Suppressor macrophage treated with lipopolysaccharide for 1 hour (primary cell): ENCODE results near the gene RNF217.
"Not testable (repeated sequence)": the region's sequence is repeated elsewhere in the genome, so short reads cannot be mapped to it uniquely, and the experiment has no call there.

Experiments
- DNase-seq, 3 donors: peaks; one replicate each; pipeline ENCODE4 v3.0.0-alpha.2; 2020 to 2022

Gene RNF217

DNA sequence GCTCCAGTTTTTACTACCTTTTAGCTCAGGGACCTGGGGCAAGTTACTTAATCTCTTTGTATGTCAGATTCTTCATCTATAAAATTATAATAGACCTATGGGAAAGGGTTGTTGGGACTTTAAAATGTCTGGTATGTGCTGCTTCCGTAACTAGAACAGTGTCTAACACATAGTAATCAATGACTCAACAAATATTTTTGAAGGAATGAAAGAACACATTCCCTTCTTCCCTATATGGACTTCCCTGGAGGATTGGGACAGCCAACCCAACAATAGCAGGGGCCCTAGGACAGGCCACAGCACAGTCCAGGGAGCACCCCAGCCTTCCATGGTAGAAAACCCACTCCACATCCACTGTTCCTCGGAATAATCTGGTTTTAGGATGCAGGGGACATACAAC lies 140.7 kb downstream of the RNF217 start:
- DNase-seq = no peak

GRCh38 chr6:125104425-125104824 lies 142.2 kb downstream of the RNF217 start:
- DNase-seq = no peak

GRCh38 chr6:125107048-125107447 lies 144.8 kb downstream of the RNF217 start:
- no peak for DNase-seq

GRCh38 chr6:125107896-125108295 lies 145.7 kb downstream of the RNF217 start:
- DNase-seq = peak in 1 of 3 donors; percentile 41

- no peak for DNase-seq
Observed at GRCh38 chr6:125110056-125110455, 147.8 kb downstream of the RNF217 start.

DNA sequence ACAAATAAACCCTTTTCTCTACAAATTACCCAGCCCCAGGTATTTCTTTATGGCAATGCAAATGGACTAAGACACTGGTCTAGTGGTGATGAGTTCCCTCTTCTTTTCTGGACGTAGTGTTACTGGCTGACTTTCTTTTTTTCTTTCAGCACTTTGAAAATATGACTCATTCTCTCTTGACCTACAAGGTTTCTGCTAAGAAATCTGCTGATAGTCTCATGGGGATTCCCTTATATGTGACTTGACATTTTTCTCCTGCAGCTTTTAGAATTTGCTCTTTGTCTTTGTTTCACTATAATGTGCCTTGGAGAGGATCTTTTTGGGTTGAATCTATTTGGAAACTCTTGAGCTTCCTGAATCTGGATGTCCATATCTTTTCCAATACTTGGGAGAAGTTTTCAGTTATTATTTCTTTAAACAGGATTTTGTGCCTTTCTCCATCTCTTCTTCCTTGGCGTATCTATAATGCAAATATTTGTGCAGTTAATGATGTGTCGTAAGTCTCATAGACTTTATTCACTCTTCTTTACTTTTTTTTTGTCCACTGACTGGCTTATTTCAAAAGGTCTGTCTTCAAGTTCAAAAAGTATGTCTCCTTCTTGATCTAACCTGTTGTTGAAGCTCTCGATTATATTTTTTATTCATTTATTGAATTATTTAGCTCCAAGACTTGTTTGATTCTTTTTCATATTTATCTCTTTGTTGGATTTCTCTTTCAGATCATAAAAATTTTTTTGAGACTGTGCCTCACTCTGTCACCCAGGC lies 149.2 kb downstream of the RNF217 start:
- DNase-seq = no peak

DNA sequence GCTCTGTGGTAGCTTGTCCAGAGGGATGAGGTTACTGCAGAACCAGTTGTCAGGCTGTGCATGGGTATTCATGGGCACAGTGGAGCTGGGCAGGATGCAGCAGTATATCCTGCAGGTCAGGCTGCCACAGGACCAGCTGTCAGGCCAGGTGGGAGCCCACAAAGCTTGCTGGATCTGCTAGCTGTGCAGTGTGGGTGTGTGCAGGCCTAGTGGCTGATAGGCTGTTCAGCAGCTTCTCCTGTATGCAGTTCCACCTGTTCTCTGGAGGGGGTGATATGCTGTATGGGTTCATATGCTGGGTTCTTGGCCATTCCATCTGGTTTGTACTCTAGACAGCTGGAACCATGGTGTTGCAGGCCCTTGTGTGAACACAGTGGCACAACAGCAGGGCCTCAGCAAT lies 150.7 kb downstream of the RNF217 start:
- DNase-seq = no peak

- peak; percentile 64 to 83 (median 81) for DNase-seq
Observed at GRCh38 chr6:125114248-125114858, 152.1 kb downstream of the RNF217 start.

DNA sequence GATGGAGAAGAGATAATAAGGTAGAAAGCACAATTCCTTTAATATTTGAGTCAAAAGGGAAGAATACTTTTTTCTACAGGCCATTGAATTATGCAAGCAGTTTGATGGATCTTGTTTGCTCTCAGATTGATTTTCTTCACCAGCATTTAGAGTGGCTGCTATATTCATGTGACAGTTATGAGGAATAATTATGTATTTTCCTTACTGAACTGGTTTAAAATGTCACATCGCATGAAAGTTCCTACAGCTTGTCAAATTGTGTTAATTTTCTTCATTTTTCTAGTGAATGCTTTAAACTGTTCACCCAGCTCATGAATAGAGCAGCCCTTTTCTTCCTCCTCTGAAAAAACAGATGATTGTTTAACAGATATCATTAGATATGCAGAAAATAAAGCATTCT lies 153.9 kb downstream of the RNF217 start:
- no peak for DNase-seq

GRCh38 chr6:125116710-125117109 lies 154.5 kb downstream of the RNF217 start:
- no peak for DNase-seq

DNA sequence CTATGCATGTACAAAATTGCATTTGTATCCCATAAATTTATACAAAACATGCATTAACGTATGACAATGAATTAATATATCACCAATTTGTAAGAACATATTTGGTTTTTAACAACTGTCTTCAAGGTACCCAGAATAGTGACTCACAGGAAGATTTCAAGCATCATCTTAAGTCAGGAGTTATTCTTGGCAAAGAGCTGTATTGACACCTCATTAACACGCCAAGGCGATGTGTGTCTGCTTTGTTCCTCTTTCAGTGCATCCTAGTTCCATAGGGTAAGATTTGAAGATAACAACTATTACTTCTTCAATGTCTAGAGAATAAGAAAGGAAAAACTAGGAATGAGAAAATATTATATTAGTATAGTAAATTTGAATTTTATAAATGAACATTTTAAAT lies 155.6 kb downstream of the RNF217 start:
- DNase-seq = no peak

- no peak for DNase-seq
Observed at GRCh38 chr6:125120054-125120590, 157.9 kb downstream of the RNF217 start.

DNA sequence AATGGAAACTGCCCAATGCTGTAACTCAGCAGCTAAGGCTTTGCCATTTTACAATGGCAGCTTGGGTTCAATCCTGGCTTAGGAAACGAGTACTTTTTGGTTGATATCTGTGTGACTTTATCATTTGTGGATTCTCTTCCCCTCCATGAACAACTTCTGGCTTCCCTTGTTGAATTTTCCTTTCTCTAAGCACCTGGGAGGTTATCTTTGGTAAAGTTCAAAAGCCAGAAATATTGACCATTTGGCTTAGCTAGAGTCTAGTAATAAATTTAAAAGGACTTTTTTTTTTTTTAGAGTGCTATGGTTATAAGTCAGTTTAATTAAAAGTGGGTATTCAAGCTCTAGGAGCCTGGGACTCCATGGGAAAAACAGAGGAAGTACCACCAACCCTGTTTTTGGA lies 159.7 kb downstream of the RNF217 start:
- DNase-seq = no peak

DNA sequence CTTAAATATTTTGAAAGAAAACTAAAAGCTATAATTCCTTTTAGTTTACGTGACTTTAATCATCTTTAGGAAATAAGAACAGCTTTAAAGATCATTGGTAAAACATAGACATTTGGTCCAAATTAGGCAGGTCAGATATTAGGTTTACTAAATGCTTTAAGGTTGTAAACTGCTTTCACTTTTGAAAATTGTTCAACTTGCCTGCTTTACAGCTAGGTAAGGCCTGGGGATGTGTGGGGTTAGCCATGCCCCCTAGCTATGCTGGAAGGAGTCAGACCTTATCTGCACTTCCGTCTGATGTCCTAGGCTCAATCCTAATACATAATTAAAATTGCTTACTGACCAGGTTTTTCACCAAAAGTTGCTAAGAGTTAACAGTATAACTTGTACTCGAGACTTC lies 160.8 kb downstream of the RNF217 start:
- no peak for DNase-seq

DNA sequence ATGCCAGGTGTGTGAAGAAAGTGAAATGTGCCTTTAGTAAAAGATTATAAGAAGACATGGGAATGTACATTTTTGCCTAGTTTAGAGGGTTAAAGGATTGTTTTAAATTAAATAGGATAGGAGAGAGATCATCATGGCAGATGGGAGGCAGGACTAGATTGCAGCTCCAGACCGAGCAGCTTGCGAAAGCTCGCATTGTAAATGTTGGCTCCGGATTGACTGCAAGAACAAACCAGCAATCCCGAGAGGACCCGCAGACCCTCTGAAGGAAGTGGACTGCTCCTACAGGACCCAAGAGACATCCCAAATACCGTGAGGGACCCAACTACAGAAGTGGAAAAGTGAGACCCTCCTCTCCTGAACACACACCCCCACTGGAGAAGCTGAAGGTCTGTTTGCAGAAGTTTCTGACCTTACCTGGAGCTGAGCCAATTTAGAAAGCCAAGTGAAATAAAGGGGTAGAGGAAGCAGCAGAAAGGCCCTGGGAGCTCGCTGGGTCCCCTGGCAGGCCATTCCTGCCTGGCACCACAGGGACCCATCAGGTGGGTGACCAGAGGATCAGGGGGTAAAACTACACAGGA lies 161.3 kb downstream of the RNF217 start:
- DNase-seq = no peak

DNA sequence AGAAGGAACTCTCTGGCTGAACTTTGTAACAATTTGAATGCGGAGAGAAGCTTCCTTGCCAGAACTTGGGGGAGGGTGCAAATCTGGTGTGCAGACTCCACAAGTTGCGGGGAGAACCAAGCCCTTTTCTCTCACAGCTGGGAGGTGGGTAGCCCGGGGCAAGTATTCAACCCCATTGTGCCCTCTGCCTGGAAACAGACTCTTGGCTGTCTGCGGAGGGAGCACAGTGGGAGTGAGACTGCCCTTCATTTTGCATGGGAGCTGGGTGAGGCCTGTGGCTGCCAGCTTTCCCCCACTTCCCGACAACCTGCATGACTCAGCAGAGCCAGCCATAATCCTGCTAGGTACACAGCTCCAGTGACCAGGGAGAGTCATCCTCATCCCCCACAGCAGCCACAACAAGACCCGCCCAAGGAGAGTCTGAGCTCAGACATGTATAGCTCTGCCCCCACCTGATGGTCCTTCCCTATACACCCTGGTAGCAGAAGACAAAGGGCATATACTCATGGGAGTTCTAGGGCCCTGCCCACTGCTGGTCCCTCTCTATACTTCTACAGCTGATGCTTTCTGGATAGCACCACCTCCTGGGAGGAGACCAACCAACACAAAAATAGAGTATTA lies 161.9 kb downstream of the RNF217 start:
- no peak for DNase-seq

GRCh38 chr6:125125856-125126255 lies 163.6 kb downstream of the RNF217 start:
- DNase-seq = not testable (repeated sequence)

- DNase-seq = no peak
Observed at GRCh38 chr6:125129354-125129753, 167.1 kb downstream of the RNF217 start.

- DNase-seq = no peak
Observed at GRCh38 chr6:125132058-125132457, 169.8 kb downstream of the RNF217 start.

DNA sequence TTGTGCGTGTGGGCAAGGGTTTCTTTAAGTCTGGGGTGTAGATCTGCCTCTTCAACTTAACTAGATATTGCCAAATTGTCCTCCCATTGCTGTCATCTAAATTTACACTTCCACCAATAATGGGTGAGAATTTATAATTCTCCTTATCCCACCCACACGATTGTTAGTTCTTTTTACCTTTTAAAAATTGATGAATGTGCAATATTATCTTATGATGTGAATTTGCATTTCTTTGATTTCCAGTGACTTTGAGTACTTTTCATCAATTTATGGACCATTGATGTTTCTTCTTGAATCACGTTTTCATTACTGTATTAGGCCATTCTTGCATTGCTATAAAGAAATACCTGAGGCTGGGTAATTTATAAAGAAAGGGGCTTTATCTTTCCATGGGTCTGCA lies 174.1 kb downstream of the RNF217 start:
- DNase-seq = no peak

DNA sequence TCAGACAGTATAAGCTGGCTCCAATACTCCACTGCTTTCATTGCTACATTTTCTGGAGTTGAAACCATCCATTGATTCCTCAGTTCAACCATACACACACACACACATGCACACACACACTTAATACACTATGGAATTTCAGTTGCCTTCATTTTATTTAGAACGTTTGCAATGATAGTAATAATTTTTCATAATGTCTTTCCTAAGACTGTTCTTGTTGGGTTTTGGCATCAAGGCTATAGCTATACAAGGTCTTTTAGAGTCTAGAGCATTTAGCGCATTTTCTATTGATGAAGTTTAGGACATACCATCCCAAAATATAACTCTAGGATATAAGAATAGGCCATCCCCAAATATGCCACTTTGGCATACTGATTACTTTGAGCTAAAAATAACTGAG lies 175.8 kb downstream of the RNF217 start:
- no peak for DNase-seq

GRCh38 chr6:125140808-125141207 lies 178.6 kb downstream of the RNF217 start:
- no peak for DNase-seq
